OCI-LY3 (cell line): Measurements from ENCODE around the gene WEE1.

ENCODE experiments used
- EZH2phosphoT487 ChIP-seq: fragments of 200-600 bp; shearing (Covaris generic); IDR thresholded peaks from 2 replicates; pipeline ENCODE4 v1.6.1; 2018; ENCODE audit warnings: antibody characterized with exemption, mixed run types, low read depth
- TF ChIP-seq, protein P1 (sequence below): fragments of 200-600, 300-600 bp; sonication (generic); IDR thresholded peaks from 2 replicates; pipeline ENCODE4 v1.5.1; 2014; ENCODE audit warnings: antibody characterized with exemption, low read length, low read depth

DNA sequence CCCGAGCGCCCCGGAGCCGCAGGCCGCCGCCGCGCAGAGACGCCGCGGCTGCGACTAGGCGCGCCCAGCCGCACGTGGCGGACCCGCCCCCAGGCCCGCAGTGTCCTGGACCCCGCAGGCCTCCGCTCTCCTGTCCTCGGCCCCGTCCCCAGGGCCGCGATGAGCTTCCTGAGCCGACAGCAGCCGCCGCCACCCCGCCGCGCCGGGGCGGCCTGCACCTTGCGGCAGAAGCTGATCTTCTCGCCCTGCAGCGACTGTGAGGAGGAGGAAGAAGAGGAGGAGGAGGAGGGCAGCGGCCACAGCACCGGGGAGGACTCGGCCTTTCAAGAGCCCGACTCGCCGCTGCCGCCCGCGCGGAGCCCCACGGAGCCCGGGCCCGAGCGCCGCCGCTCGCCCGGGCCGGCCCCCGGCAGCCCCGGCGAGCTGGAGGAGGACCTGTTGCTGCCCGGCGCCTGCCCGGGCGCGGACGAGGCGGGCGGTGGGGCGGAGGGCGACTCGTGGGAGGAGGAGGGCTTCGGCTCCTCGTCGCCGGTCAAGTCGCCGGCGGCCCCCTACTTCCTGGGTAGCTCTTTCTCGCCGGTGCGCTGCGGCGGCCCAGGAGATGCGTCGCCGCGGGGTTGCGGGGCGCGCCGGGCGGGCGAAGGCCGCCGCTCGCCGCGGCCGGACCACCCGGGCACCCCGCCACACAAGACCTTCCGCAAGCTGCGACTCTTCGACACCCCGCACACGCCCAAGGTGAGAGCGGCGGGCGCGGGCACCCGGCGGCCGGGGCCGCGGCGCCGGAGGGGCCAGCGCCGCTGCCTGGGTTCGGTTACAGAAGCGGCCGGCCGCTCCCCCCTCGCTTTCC, 528 bp downstream of the WEE1 start:
- TF ChIP-seq, protein P1, sequence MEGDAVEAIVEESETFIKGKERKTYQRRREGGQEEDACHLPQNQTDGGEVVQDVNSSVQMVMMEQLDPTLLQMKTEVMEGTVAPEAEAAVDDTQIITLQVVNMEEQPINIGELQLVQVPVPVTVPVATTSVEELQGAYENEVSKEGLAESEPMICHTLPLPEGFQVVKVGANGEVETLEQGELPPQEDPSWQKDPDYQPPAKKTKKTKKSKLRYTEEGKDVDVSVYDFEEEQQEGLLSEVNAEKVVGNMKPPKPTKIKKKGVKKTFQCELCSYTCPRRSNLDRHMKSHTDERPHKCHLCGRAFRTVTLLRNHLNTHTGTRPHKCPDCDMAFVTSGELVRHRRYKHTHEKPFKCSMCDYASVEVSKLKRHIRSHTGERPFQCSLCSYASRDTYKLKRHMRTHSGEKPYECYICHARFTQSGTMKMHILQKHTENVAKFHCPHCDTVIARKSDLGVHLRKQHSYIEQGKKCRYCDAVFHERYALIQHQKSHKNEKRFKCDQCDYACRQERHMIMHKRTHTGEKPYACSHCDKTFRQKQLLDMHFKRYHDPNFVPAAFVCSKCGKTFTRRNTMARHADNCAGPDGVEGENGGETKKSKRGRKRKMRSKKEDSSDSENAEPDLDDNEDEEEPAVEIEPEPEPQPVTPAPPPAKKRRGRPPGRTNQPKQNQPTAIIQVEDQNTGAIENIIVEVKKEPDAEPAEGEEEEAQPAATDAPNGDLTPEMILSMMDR, result no peak
- no peak for TF ChIP-seq EZH2phosphoT487
